PC-3 (cell line): Measurements from ENCODE around the gene PAEP. TPM values are rescaled to one million over a fixed set of nuclear protein-coding genes. Genes with fewer than 3 reads are reported as not detected.

Experiments
- ATAC-seq: fragments of 200-7000 bp; cut with Tn5 transposase; 2 replicates; pipeline ENCODE4 v1.9.1; 2020; ENCODE audit warnings: mild to moderate bottlenecking, moderate library complexity
- BruUV-seq: library from RNA; stranded (reverse); fragments of 400-500 nt; replicated peaks from 2 replicates; lab custom pipeline; 2021; lab: Mats Ljungman, UMichigan
- CTCF ChIA-PET: fragments of 300-600 bp; sonication (Branson Sonifier 250); formaldehyde crosslinking; loops from one replicate; lab custom pipeline; 2022; ENCODE audit warnings: antibody characterized with exemption; lab: Charles Lee
- POLR2A ChIA-PET: fragments of 300-600 bp; sonication (Branson Sonifier 250); formaldehyde crosslinking; loops from one replicate; lab custom pipeline; 2022; ENCODE audit warnings: antibody characterized with exemption; ENCODE audit not compliant: unreplicated experiment; lab: Charles Lee
- DNase-seq: peaks from one replicate; pipeline ENCODE4 v3.0.0-alpha.2; 2015
- H2AFZ ChIP-seq: fragments of 300-600 bp; sonication (generic); 2 replicates; pipeline ENCODE4 v1.6.0; 2016; ENCODE audit warnings: antibody characterized with exemption, low read length
- H3F3A ChIP-seq: fragments of 300-600 bp; sonication (generic); one replicate; pipeline ENCODE4 v1.6.0; 2017; ENCODE audit warnings: antibody characterized with exemption, low read length, control low read depth, mild to moderate bottlenecking; ENCODE audit not compliant: unreplicated experiment
- H3K27ac ChIP-seq: fragments of 300-600 bp; sonication (generic); 2 replicates; pipeline ENCODE4 v1.5.1; 2016; ENCODE audit warnings: mild to moderate bottlenecking, low read length
- H3K27me3 ChIP-seq: fragments of 300-600 bp; sonication (generic); 2 replicates; pipeline ENCODE4 v1.6.1; 2016; ENCODE audit warnings: low read length, mixed read lengths
- H3K36me3 ChIP-seq: fragments of 300-600 bp; sonication (generic); 2 replicates; pipeline ENCODE4 v1.6.1; 2016; ENCODE audit warnings: low read depth, mixed run types, low read length, mixed read lengths
- H3K4me1 ChIP-seq: fragments of 300-600 bp; sonication (generic); 2 replicates; pipeline ENCODE4 v1.5.1; 2016; ENCODE audit warnings: low read length; ENCODE audit not compliant: insufficient read depth
- H3K4me2 ChIP-seq: fragments of 300-600 bp; sonication (generic); 2 replicates; pipeline ENCODE4 v1.6.0; 2016; ENCODE audit warnings: low read length
- H3K4me3 ChIP-seq: fragments of 300-600 bp; sonication (generic); 2 replicates; pipeline ENCODE4 v1.5.1; 2016; ENCODE audit warnings: mild to moderate bottlenecking, low read length, mixed read lengths
- H3K79me2 ChIP-seq: fragments of 300-600 bp; sonication (generic); 2 replicates; pipeline ENCODE4 v1.6.1; 2017; ENCODE audit warnings: low read length, mixed read lengths
- H3K9ac ChIP-seq: fragments of 300-600 bp; sonication (generic); 2 replicates; pipeline ENCODE4 v1.6.0; 2016; ENCODE audit warnings: mild to moderate bottlenecking, low read length
- H3K9me2 ChIP-seq: fragments of 300-600 bp; sonication (generic); replicated peaks from 2 replicates; pipeline ENCODE4 v1.6.1; 2016; ENCODE audit warnings: mixed run types, low read length, mixed read lengths
- H3K9me3 ChIP-seq: fragments of 300-600 bp; sonication (generic); 2 replicates; pipeline ENCODE4 v1.6.1; 2016; ENCODE audit warnings: low read length, mixed read lengths
- H4K20me1 ChIP-seq: fragments of 300-600 bp; sonication (generic); 2 replicates; pipeline ENCODE4 v1.6.1; 2016; ENCODE audit warnings: low read length, mixed read lengths
- EZH2 ChIP-seq: fragments of 300-600 bp; sonication (generic); IDR thresholded peaks from one replicate; pipeline ENCODE4 v1.6.1; 2017; ENCODE audit warnings: antibody characterized with exemption, mild to moderate bottlenecking, low read length; ENCODE audit not compliant: unreplicated experiment
- EZH2phosphoT487 ChIP-seq: fragments of 300-600 bp; sonication (generic); IDR thresholded peaks from 2 replicates; pipeline ENCODE4 v1.6.1; 2018; ENCODE audit warnings: mild to moderate bottlenecking, antibody characterized with exemption, low read length, borderline replicate concordance
- intact Hi-C: fragments of 100-400 bp; cut with micrococcal nuclease; formaldehyde crosslinking; loops from 2 replicates; pipeline ENCODE4 v1.9.0; 2023
- total RNA-seq: library from RNA; depleted of rRNA; stranded (reverse); fragments of >200 nt; gene quantifications from 2 replicates; pipeline ENCODE4 v1.2.3, GENCODE V29; 2014
- TF ChIP-seq, protein P1 (sequence below): fragments of 300-600 bp; sonication (generic); conservative IDR thresholded peaks from 2 replicates; pipeline ENCODE4 v1.5.1; 2017; ENCODE audit warnings: antibody characterized with exemption, low read depth, mild to moderate bottlenecking, low read length

The PAEP gene
- total RNA-seq, 1 experiment from 2014 or later, result not detected

DNA sequence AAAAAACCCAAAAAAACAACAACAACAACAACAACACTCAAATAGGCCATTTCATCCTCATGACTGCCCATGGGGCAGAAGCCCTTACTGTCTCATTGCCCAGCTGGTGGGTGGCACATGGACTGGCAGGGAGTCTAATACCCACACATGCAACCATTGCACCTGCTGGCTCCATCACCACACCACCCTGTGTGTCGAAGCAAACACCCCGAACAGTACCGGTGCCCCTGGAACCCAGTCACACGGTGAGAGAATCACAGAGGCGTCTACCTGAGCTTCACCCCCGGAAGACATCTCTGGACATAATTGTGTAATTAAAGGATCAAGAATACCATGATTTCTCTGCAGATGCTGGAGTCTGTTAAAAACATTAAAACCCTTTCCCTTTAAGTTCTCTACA, 6.5 kb downstream of the PAEP start:
- Histone ChIP-seq H4K20me1 (no peaks in the 10 kb centered on the region), H3K4me3 (no peak overlapping the region), H3K27ac (no peak overlapping the region), H3K27me3 (peaks cover 15% of the 10 kb centered on the region; the same call in 1 of the 2 replicates), H3K4me1 (no peaks in the 10 kb centered on the region), H3K36me3 (no peaks in the 10 kb centered on the region; the same call in 1 of the 2 replicates), H2AFZ (no peak overlapping the region), H3K9ac (no peak overlapping the region), H3K9me2 (no peaks in the 10 kb centered on the region), H3K4me2 (no peak overlapping the region), H3K79me2 (no peaks in the 10 kb centered on the region), H3F3A (no peaks in the 10 kb centered on the region), H3K9me3 (no peaks in the 10 kb centered on the region)
- ATAC-seq (no peak), DNase-seq (no peak)
- no TSS peak for BruUV-seq
- intact Hi-C loops, result no loop called here
- ChIA-PET POLR2A (no interaction called here), CTCF (interaction anchor here (0.6 kb wide), 1 partner anchor 11 kb away, joined by 3 read pairs; no protein-coding TSS in a partner anchor)
- TF ChIP-seq, protein P1, sequence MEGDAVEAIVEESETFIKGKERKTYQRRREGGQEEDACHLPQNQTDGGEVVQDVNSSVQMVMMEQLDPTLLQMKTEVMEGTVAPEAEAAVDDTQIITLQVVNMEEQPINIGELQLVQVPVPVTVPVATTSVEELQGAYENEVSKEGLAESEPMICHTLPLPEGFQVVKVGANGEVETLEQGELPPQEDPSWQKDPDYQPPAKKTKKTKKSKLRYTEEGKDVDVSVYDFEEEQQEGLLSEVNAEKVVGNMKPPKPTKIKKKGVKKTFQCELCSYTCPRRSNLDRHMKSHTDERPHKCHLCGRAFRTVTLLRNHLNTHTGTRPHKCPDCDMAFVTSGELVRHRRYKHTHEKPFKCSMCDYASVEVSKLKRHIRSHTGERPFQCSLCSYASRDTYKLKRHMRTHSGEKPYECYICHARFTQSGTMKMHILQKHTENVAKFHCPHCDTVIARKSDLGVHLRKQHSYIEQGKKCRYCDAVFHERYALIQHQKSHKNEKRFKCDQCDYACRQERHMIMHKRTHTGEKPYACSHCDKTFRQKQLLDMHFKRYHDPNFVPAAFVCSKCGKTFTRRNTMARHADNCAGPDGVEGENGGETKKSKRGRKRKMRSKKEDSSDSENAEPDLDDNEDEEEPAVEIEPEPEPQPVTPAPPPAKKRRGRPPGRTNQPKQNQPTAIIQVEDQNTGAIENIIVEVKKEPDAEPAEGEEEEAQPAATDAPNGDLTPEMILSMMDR, result no peak
- TF ChIP-seq EZH2 (no peak), EZH2phosphoT487 (no peak)

DNA sequence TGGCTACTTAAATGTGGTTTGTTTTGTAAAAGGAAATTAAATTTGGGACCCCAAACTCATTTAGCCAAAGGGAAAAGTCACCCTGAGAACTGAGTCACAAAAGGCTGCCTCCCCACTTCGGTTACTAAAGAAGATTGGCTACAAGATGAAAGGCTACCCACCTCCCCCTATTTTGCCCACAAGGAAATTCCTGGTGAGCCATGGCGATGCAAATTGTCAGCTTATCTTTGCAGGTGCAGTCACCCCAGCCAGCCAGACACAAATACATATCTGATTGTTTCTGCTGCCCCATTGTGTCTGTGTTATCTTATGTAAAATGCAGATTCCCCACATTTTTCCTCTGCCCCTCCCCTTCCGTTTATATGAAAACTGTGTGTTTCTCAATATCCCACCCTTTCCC, 8.9 kb downstream of the PAEP start:
- no peak overlapping the region for H3K9ac ChIP-seq
- POLR2A ChIA-PET, result no interaction called here
- intact Hi-C loops, result no loop called here

DNA sequence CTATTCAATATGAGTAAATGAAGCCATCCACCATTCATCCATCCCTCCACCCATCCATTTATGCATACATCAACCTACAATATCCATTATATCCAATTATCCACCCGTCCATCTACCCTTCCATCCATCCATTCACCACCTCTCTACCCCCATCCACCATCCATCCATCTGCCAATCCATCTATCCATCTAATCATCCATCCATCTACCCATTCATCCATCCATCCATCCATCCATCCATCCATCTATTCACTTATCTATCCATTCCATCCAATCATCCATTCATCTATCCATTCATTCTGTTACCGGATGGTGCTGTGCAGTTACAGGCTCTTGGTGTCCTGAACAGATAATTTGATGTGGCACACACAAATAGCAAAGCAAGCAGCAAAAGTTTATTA, 10.7 kb downstream of the PAEP start:
- TF ChIP-seq EZH2phosphoT487 (no peak), EZH2 (no peak)
- TF ChIP-seq, protein P1, result no peak
- CTCF ChIA-PET, result no interaction called here

More for the DNA sequence above, 8.9 kb downstream of the PAEP start:
- H3K9me3 ChIP-seq, result no peaks in the 10 kb centered on the region
- CTCF ChIA-PET, result interaction anchor here (0.5 kb wide), 1 partner anchor 28 kb away, joined by 3 read pairs; no protein-coding TSS in a partner anchor
- TF ChIP-seq EZH2phosphoT487 (no peak), EZH2 (no peak)
- TF ChIP-seq, protein P1, result no peak
- BruUV-seq, result no TSS peak
- H3K4me2 ChIP-seq, result no peak overlapping the region
- peaks cover 15% of the 10 kb centered on the region; the same call in 1 of the 2 replicates for H3K27me3 ChIP-seq
- no peaks in the 10 kb centered on the region; the same call in 1 of the 2 replicates for H3K36me3 ChIP-seq
- H3F3A ChIP-seq, result no peaks in the 10 kb centered on the region
- no peaks in the 10 kb centered on the region for H4K20me1 ChIP-seq
- no peaks in the 10 kb centered on the region for H3K4me1 ChIP-seq
- H3K27ac ChIP-seq, result no peak overlapping the region
- no peaks in the 10 kb centered on the region for H3K9me2 ChIP-seq
- no peak overlapping the region for H3K4me3 ChIP-seq
- H2AFZ ChIP-seq, result no peak overlapping the region
- ATAC-seq (no peak), DNase-seq (no peak)
- H3K79me2 ChIP-seq, result no peaks in the 10 kb centered on the region

More for the DNA sequence above, 10.7 kb downstream of the PAEP start:
- Histone ChIP-seq H3K27me3 (peaks cover 15% of the 10 kb centered on the region; the same call in 1 of the 2 replicates), H4K20me1 (no peaks in the 10 kb centered on the region), H3F3A (no peaks in the 10 kb centered on the region), H3K36me3 (no peaks in the 10 kb centered on the region; the same call in 1 of the 2 replicates), H3K4me2 (no peak overlapping the region), H2AFZ (no peak overlapping the region), H3K79me2 (no peaks in the 10 kb centered on the region), H3K9me2 (no peaks in the 10 kb centered on the region), H3K9ac (no peak overlapping the region), H3K4me1 (no peaks in the 10 kb centered on the region), H3K27ac (no peak overlapping the region), H3K4me3 (no peak overlapping the region), H3K9me3 (no peaks in the 10 kb centered on the region)
- no peak for ATAC-seq
- intact Hi-C loops, result no loop called here
- POLR2A ChIA-PET, result no interaction called here
- BruUV-seq, result no TSS peak
- no peak for DNase-seq
